ENCODE measurements around the gene HAUS6. TPM values are rescaled to one million over a fixed set of nuclear protein-coding genes. Genes with fewer than 3 reads are reported as not detected.
"Not testable (repeated sequence)": the region's sequence is repeated elsewhere in the genome, so short reads cannot be mapped to it uniquely, and the experiment has no call there.

Gene HAUS6
- total RNA-seq, 5 donors from 2014 or later (not counting 1 experiment from before 2014, with no cell fraction given), result 8.7 to 17.0 (median 15.1) TPM

DNA sequence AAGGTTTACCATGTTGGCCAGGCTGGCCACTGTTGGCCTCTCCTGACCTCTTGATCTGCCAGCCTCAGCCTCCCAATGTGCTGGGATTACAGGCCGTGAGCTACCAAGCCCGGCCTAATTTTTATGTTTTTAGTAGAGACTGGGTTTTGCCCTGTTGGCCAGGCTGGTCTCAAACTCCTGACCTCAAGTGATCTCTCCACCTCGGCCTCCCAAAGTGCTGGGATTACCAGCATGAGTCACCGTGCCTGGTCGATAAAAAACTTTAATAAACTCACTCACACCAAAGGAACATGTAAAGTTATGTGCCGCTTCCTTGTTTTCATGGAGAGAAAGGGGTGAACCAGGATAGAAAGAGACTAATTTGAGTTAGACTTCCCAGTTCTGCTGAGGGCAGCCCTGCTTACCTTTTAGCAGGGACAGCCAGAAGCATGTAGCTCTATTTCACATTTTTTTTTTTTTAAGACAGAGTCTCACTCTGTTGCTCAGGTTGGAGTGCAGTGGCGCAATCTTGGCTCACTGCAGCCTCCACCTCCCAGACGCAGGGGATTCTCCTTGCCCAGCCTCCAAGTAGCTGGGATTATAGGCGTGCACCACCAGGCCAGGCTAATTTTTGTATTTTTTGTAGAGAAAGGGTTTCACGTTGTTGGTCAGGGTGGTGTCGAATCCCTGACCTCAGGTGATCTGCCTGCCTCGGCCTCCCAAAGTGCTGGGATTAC, 11.4 kb upstream of the HAUS6 start:
- Histone ChIP-seq H3K27ac (ENCODE audit: low read length) (no peak overlapping the region), H3K27me3 (replicated peaks in 1 of 2; ENCODE audit: control insufficient read depth in 2 of 2, extremely low read depth in 1 of 2, insufficient read depth in 2 of 2, low read length in 1 of 2) (no peaks in the 10 kb centered on the region), H3K4me3 (ENCODE audit: control insufficient read depth in 1 of 2, extremely low read depth in 1 of 2, low read length in 1 of 2) (no peak overlapping the region), H3K4me1 (ENCODE audit: control insufficient read depth in 1 of 2, extremely low read depth in 1 of 2, insufficient read depth in 2 of 2, low read length in 2 of 2) (no peaks in the 10 kb centered on the region), H3K36me3 (ENCODE audit: control insufficient read depth in 2 of 2, extremely low read depth in 1 of 2, insufficient read depth in 1 of 2, low read length in 1 of 2) (peaks cover 0 to 49% of the 10 kb centered on the region in 2 donors), H3K9me3 (no peaks in the 10 kb centered on the region)
- 100% methylated on average over 3 of the region's 12 CpGs for WGBS (ENCODE audit: insufficient coverage)
- ChIA-PET POLR2A (interaction anchor here in 1 of 2 donors (0.6 kb wide), 2 partner anchors 60 to 262 kb away, joined by 5 to 6 read pairs; no protein-coding TSS in a partner anchor), CTCF (no interaction called here)
- no peak for DNase-seq
- Mint-ChIP-seq H3K4me1 (peaks cover 0 to 4% (median 0%) of the 10 kb centered on the region in 3 donors), H3K9me3 (no peaks in the 10 kb centered on the region), H3K4me3 (no peak overlapping the region), H3K27me3 (no peaks in the 10 kb centered on the region), H3K27ac (no peak overlapping the region), H3K36me3 (peaks cover 40% of the 10 kb centered on the region)
- no peak for ATAC-seq (replicated peaks in 1 of 4)

DNA sequence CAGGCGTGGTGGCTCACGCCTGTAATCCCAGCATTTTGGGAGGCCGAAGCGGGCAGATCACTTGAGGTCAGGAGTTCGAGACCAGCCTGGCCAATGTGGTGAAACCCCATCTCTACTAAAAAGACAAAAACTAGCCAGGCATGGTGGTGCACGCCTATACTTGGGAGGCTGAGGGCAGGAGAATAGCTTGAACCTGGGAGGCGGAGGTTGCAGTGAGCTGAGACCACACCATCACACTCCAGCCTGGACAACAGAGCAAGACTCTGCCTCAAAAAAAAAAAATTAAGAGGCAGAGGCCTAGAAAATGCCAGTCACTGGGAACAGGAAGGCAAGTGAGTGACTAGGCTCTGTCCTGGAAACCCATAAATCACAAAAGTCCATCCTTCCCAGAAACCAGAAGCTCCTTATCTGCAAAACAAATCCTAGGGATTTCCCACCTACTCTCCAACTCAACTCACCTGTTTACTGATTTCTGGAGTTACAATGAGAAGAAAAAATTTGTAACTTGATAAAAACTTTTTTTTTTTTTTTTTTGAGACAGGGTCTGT, 10.4 kb upstream of the HAUS6 start:
- H3K4me3 ChIP-seq (ENCODE audit: control insufficient read depth in 1 of 2, extremely low read depth in 1 of 2, low read length in 1 of 2); H3K4me3 Mint-ChIP-seq; H3K27ac Mint-ChIP-seq; H3K27me3 ChIP-seq (replicated peaks in 1 of 2; ENCODE audit: control insufficient read depth in 2 of 2, extremely low read depth in 1 of 2, insufficient read depth in 2 of 2, low read length in 1 of 2); DNase-seq; ATAC-seq (replicated peaks in 1 of 4); H3K4me1 ChIP-seq (ENCODE audit: control insufficient read depth in 1 of 2, extremely low read depth in 1 of 2, insufficient read depth in 2 of 2, low read length in 2 of 2); H3K9me3 Mint-ChIP-seq; H3K9me3 ChIP-seq; H3K27me3 Mint-ChIP-seq; H3K27ac ChIP-seq (ENCODE audit: low read length); H3K4me1 Mint-ChIP-seq: not testable (repeated sequence)
- ChIA-PET POLR2A (interaction anchor here in 1 of 2 donors (0.6 kb wide), 1 partner anchor 38 kb away, joined by 3 read pairs; no protein-coding TSS in a partner anchor), CTCF (interaction anchor here in 1 of 2 donors (0.7 kb wide), 2 partner anchors 8 to 16 kb away, joined by 6 to 9 read pairs; no protein-coding TSS in a partner anchor)
- H3K36me3 ChIP-seq (ENCODE audit: control insufficient read depth in 2 of 2, extremely low read depth in 1 of 2, insufficient read depth in 1 of 2, low read length in 1 of 2), result peaks cover 0 to 39% of the 10 kb centered on the region in 2 donors
- WGBS (ENCODE audit: insufficient coverage), result 100% methylated on average over 1 of the region's 7 CpGs
- H3K36me3 Mint-ChIP-seq, result peaks cover 30% of the 10 kb centered on the region

DNA sequence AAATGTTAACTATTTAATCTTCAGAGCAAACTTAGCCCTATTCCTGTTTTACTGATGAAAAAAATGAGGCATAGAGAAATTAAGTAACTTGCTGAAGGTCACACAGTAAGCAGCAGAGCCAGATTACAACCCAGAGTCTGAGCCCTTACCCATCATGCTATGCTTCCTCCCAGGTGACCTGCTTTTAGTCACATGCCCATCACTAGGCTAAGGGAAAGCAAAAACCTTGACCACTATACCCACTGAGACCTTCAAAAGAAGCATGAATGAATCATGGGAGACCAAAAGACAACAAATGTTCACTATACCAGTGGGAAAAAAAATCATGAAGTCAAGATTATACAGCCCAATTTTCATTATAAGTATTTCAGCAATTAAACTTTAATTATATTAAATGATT, 5.3 kb upstream of the HAUS6 start:
- H3K4me3 Mint-ChIP-seq, result no peak overlapping the region
- no peak overlapping the region for H3K27ac Mint-ChIP-seq
- POLR2A ChIA-PET, result no interaction called here
- peaks cover 0 to 4% (median under 1%) of the 10 kb centered on the region in 3 donors for H3K4me1 Mint-ChIP-seq
- Histone ChIP-seq H3K27me3 (replicated peaks in 1 of 2; ENCODE audit: control insufficient read depth in 2 of 2, extremely low read depth in 1 of 2, insufficient read depth in 2 of 2, low read length in 1 of 2) (no peaks in the 10 kb centered on the region), H3K9me3 (no peaks in the 10 kb centered on the region), H3K4me3 (ENCODE audit: control insufficient read depth in 1 of 2, extremely low read depth in 1 of 2, low read length in 1 of 2) (no peak overlapping the region), H3K36me3 (ENCODE audit: control insufficient read depth in 2 of 2, extremely low read depth in 1 of 2, insufficient read depth in 1 of 2, low read length in 1 of 2) (peaks cover 0 to 6% of the 10 kb centered on the region in 2 donors), H3K4me1 (ENCODE audit: control insufficient read depth in 1 of 2, extremely low read depth in 1 of 2, insufficient read depth in 2 of 2, low read length in 2 of 2) (peaks cover 0 to 5% of the 10 kb centered on the region in 2 experiments), H3K27ac (ENCODE audit: low read length) (no peak overlapping the region)
- no peaks in the 10 kb centered on the region for H3K27me3 Mint-ChIP-seq
- CTCF ChIA-PET, result no interaction called here
- no peaks in the 10 kb centered on the region for H3K9me3 Mint-ChIP-seq
- DNase-seq, result no peak
- ATAC-seq (replicated peaks in 1 of 4), result no peak
- H3K36me3 Mint-ChIP-seq, result no peaks in the 10 kb centered on the region

DNA sequence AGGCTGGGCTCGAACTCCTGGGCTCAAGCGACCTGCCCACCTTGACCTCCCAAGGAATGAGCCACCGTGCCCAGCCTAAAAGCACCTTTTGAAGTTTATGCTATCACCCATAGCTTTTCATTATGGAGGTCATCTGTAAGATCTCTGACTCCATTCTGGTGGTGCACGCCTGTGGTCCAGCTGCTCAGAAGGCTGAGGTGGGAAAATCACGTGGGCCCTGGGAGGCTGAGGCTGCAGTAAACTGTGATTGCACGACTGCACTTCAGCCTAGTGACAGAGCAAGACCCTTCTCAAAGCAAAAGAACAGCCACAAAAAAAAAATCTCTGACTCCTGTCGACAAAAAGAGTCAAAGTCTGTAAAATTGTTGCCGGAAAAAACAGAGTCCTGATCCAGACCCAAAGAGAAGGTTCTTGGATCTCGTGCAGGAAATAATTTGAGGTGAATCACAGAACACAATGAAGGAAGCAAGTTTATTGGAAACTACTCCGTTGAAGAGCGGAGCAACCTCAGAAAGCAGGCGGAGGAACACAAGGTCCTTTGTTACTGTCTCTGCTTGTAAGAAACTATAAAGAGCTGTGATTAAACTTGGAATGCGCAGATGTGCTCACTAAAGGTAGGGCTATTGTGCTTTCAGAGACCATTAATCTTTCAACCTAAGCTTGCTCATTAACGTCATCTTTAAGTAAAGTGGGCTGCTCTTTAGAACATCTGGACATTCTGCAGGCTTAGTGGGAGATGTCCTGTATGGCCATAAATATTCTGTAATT, 2.0 kb upstream of the HAUS6 start:
- H3K4me3 ChIP-seq (ENCODE audit: control insufficient read depth in 1 of 2, extremely low read depth in 1 of 2, low read length in 1 of 2), result no peak overlapping the region
- Mint-ChIP-seq H3K27me3 (no peaks in the 10 kb centered on the region), H3K27ac (no peak overlapping the region), H3K4me1 (peaks cover 18 to 28% (median 22%) of the 10 kb centered on the region in 3 donors), H3K9me3 (no peaks in the 10 kb centered on the region), H3K36me3 (peaks cover 4% of the 10 kb centered on the region), H3K4me3 (no peak overlapping the region)
- H3K9me3 ChIP-seq, result no peaks in the 10 kb centered on the region
- peaks cover 12 to 21% of the 10 kb centered on the region in 2 experiments for H3K4me1 ChIP-seq (ENCODE audit: control insufficient read depth in 1 of 2, extremely low read depth in 1 of 2, insufficient read depth in 2 of 2, low read length in 2 of 2)
- H3K27ac ChIP-seq (ENCODE audit: low read length), result no peak overlapping the region
- POLR2A ChIA-PET, result interaction anchor here (0.5 to 0.8 kb wide), 4 partner anchors 11 to 79 kb away, joined by 3 to 6 read pairs (median 4); no protein-coding TSS in a partner anchor
- CTCF ChIA-PET, result interaction anchor here (0.5 to 0.8 kb wide), 2 partner anchors 8 to 87 kb away, joined by 5 to 6 read pairs; no protein-coding TSS in a partner anchor
- H3K27me3 ChIP-seq (replicated peaks in 1 of 2; ENCODE audit: control insufficient read depth in 2 of 2, extremely low read depth in 1 of 2, insufficient read depth in 2 of 2, low read length in 1 of 2), result no peaks in the 10 kb centered on the region
- WGBS (ENCODE audit: insufficient coverage), result 93% methylated on average over 3 of the region's 14 CpGs
- ATAC-seq (replicated peaks in 1 of 4), result no peak
- H3K36me3 ChIP-seq (ENCODE audit: control insufficient read depth in 2 of 2, extremely low read depth in 1 of 2, insufficient read depth in 1 of 2, low read length in 1 of 2), result no peaks in the 10 kb centered on the region
- no peak for DNase-seq

DNA sequence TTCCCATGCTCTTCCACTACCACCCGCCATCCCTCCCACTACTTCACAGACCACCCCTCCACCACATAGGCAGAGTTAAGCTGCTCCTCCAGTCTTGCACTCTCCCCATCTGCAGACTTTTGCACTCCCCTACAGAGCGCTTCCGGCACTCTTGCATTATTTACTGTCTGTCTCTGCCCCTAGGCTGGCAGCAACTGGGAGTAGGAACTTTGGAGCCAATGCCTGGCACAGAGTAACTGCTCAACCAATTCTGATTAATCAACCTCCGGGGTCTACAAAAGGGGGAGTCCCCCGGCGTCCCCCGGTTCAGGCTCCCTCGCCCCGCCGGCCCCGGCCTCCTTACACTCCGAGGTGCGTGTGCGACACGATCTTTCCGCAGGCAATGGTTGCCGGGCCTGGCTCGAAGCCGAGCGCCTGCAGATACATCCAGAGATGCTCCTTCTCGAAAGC, 498 bp downstream of the HAUS6 start:
- Histone ChIP-seq H3K27ac (ENCODE audit: low read length) (peak overlapping the region; percentile 80), H3K36me3 (ENCODE audit: control insufficient read depth in 2 of 2, extremely low read depth in 1 of 2, insufficient read depth in 1 of 2, low read length in 1 of 2) (no peaks in the 10 kb centered on the region), H3K9me3 (no peaks in the 10 kb centered on the region), H3K4me1 (ENCODE audit: control insufficient read depth in 1 of 2, extremely low read depth in 1 of 2, insufficient read depth in 2 of 2, low read length in 2 of 2) (peaks cover 12 to 21% of the 10 kb centered on the region in 2 experiments), H3K4me3 (ENCODE audit: control insufficient read depth in 1 of 2, extremely low read depth in 1 of 2, low read length in 1 of 2) (peak overlapping the region; percentile 81 to 82), H3K27me3 (replicated peaks in 1 of 2; ENCODE audit: control insufficient read depth in 2 of 2, extremely low read depth in 1 of 2, insufficient read depth in 2 of 2, low read length in 1 of 2) (no peaks in the 10 kb centered on the region)
- POLR2A ChIA-PET, result interaction anchor here in 1 of 2 donors (0.6 kb wide), 2 partner anchors 26 to 58 kb away, joined by 3 to 6 read pairs; no protein-coding TSS in a partner anchor
- DNase-seq (peak in 33 of 35 experiments; percentile 5 to 54 (median 26)), ATAC-seq (replicated peaks in 1 of 4) (peak; percentile 41 to 48 (median 47))
- H3K9me3 Mint-ChIP-seq, result no peaks in the 10 kb centered on the region
- CTCF ChIA-PET, result interaction anchor here (0.7 to 1.4 kb wide), 3 partner anchors 53 to 363 kb away, joined by 3 to 5 read pairs (median 3); partner anchors contain the start of gene RRAGA (in 1 of the 2)
- WGBS (ENCODE audit: insufficient coverage), result 0% methylated on average over 21 of the region's 21 CpGs
- H3K27me3 Mint-ChIP-seq, result no peaks in the 10 kb centered on the region
- H3K4me1 Mint-ChIP-seq, result peaks cover 32 to 44% (median 36%) of the 10 kb centered on the region in 3 donors
- peaks cover 7% of the 10 kb centered on the region for H3K36me3 Mint-ChIP-seq
- H3K4me3 Mint-ChIP-seq, result peak overlapping the region; percentile 92 to 96 (median 96)
- peak overlapping the region; percentile 89 to 96 for H3K27ac Mint-ChIP-seq

DNA sequence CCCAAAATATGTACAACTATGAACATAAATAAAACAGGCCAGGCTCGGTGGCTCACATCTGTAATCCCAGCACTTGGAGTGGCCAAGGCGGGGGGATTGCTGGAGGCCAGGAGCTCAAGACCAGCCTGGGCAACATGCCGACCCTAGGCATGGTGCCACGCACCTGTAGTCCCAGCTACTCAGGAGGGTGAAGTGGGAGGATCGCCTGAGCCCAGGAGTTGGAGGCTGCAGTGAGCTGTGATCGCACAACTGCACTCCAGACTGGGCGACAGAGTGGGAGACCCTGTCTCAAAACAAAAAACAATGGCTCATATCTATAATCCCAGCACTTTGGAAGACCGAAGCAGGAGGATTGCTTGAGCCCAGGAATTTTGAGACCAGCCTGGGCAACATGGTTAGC, 1.5 kb downstream of the HAUS6 start:
- WGBS (ENCODE audit: insufficient coverage), result 91% methylated on average over 7 of the region's 8 CpGs
- Histone ChIP-seq H3K4me3 (ENCODE audit: control insufficient read depth in 1 of 2, extremely low read depth in 1 of 2, low read length in 1 of 2) (no peak overlapping the region), H3K4me1 (ENCODE audit: control insufficient read depth in 1 of 2, extremely low read depth in 1 of 2, insufficient read depth in 2 of 2, low read length in 2 of 2) (peaks cover 15 to 21% of the 10 kb centered on the region in 2 experiments), H3K36me3 (ENCODE audit: control insufficient read depth in 2 of 2, extremely low read depth in 1 of 2, insufficient read depth in 1 of 2, low read length in 1 of 2) (no peaks in the 10 kb centered on the region), H3K9me3 (no peaks in the 10 kb centered on the region), H3K27ac (ENCODE audit: low read length) (no peak overlapping the region), H3K27me3 (replicated peaks in 1 of 2; ENCODE audit: control insufficient read depth in 2 of 2, extremely low read depth in 1 of 2, insufficient read depth in 2 of 2, low read length in 1 of 2) (no peaks in the 10 kb centered on the region)
- Mint-ChIP-seq H3K4me3 (peak overlapping the region; percentile 62 to 92 (median 66)), H3K27ac (no peak overlapping the region), H3K4me1 (peaks cover 39 to 49% (median 44%) of the 10 kb centered on the region in 3 donors), H3K36me3 (peaks cover 7% of the 10 kb centered on the region), H3K27me3 (no peaks in the 10 kb centered on the region), H3K9me3 (no peaks in the 10 kb centered on the region)
- CTCF ChIA-PET, result interaction anchor here (1.2 to 1.4 kb wide), 2 partner anchors 52 to 364 kb away, joined by 3 to 5 read pairs; partner anchors contain the start of gene RRAGA (in 1 of the 2)
- no peak for DNase-seq
- ATAC-seq (replicated peaks in 1 of 4), result no peak
- POLR2A ChIA-PET, result interaction anchor here in 1 of 2 donors (0.6 kb wide), 1 partner anchor 51 kb away, joined by 3 read pairs; no protein-coding TSS in a partner anchor

All from T-cell (primary cell).